CD14-positive monocyte (primary cell): ENCODE results near the gene TNIK. TPM values are rescaled to one million over a fixed set of nuclear protein-coding genes. Genes with fewer than 3 reads are reported as not detected.

ENCODE experiments used
- DNase-seq, 3 donors: peaks; one replicate each; pipeline ENCODE4 v3.0.0-alpha.2; 2011 to 2022
- H2AFZ ChIP-seq: 2 replicates; pipeline ENCODE4 v1.6.0; 2012; ENCODE audit warnings: mild to moderate bottlenecking, low read depth, low read length, inconsistent platforms; ENCODE audit not compliant: insufficient read depth, poor library complexity, severe bottlenecking
- H3K27ac ChIP-seq, 2 donors: 1 replicate in 1 of 2; 2 replicates in 1 of 2; pipeline ENCODE4 v1.5.1; 2012 to 2013; ENCODE audit warnings: low read length in 2 of 2, control low read depth in 1 of 2, inconsistent platforms in 1 of 2, low read depth in 1 of 2, mild to moderate bottlenecking in 1 of 2
- H3K27me3 ChIP-seq, 2 donors: one replicate each; pipeline versions ENCODE4 v1.6.0 to v1.6.1; 2011 to 2013; ENCODE audit warnings: low read length in 2 of 2; ENCODE audit not compliant: control insufficient read depth in 2 of 2, insufficient read depth in 2 of 2
- H3K36me3 ChIP-seq, 2 donors: replicated peaks in 1 of 2; 1 replicate in 1 of 2; 2 replicates in 1 of 2; pipeline versions ENCODE4 v1.5.1 to v1.6.1; 2012 to 2013; ENCODE audit warnings: low read length in 2 of 2, control low read depth in 1 of 2, inconsistent platforms in 1 of 2, mild to moderate bottlenecking in 1 of 2; ENCODE audit not compliant: insufficient read depth in 2 of 2, control insufficient read depth in 1 of 2
- H3K4me1 ChIP-seq, 2 donors: 1 replicate in 1 of 2; 2 replicates in 1 of 2; pipeline versions ENCODE4 v1.5.1 to v1.6.1; 2012 to 2013; ENCODE audit warnings: low read length in 2 of 2, control low read depth in 1 of 2, inconsistent platforms in 1 of 2, mild to moderate bottlenecking in 1 of 2, moderate library complexity in 1 of 2; ENCODE audit not compliant: insufficient read depth in 2 of 2, control insufficient read depth in 1 of 2
- H3K4me2 ChIP-seq: replicated peaks from 2 replicates; pipeline ENCODE3; 2012; ENCODE audit warnings: low read length, moderate library complexity, mild to moderate bottlenecking; ENCODE audit not compliant: poor library complexity, severe bottlenecking; ENCODE audit errors: extremely low read depth
- H3K4me3 ChIP-seq, 3 experiments: fragments of 200-600 bp in 1 of 3; sonication (generic) in 1 of 3; replicated peaks in 1 of 3; 1 replicate in 2 of 3; 2 replicates in 1 of 3; pipeline ENCODE4 v1.5.1; 2011 to 2013; ENCODE audit warnings: low read length in 3 of 3, mild to moderate bottlenecking in 3 of 3, control low read depth in 2 of 3, low read depth in 2 of 3, inconsistent platforms in 1 of 3, moderate library complexity in 1 of 3
- H3K79me2 ChIP-seq: 2 replicates; pipeline ENCODE4 v1.6.0; 2012; ENCODE audit warnings: mild to moderate bottlenecking, control low read depth, inconsistent platforms, low read length, moderate library complexity; ENCODE audit not compliant: insufficient read depth
- H3K9ac ChIP-seq: 2 replicates; pipeline ENCODE4 v1.6.0; 2017; ENCODE audit warnings: low read length, mild to moderate bottlenecking; ENCODE audit not compliant: insufficient read depth, poor library complexity, severe bottlenecking
- H3K9me3 ChIP-seq, 2 donors: replicated peaks in 1 of 2; 1 replicate in 1 of 2; 2 replicates in 1 of 2; pipeline versions ENCODE4 v1.5.1 to v1.6.1; 2012 to 2013; ENCODE audit warnings: low read length in 2 of 2, control low read depth in 1 of 2; ENCODE audit not compliant: control insufficient read depth in 1 of 2, insufficient read depth in 1 of 2
- H4K20me1 ChIP-seq: 2 replicates; pipeline ENCODE4 v1.6.0; 2012; ENCODE audit warnings: mild to moderate bottlenecking, low read length, control low read depth, moderate library complexity; ENCODE audit not compliant: insufficient read depth
- H3K27ac Mint-ChIP-seq, 7 donors: one replicate each; pipeline ENCODE4 v1.8.0; 2020; ENCODE audit warnings: mild to moderate bottlenecking in 7 of 7, mixed read lengths in 7 of 7, moderate library complexity in 6 of 7, inconsistent platforms in 2 of 7
- H3K27me3 Mint-ChIP-seq, 3 donors: one replicate each; pipeline ENCODE4 v1.8.0; 2021 to 2022; ENCODE audit warnings: low read depth in 3 of 3, mild to moderate bottlenecking in 3 of 3, mixed read lengths in 3 of 3, moderate library complexity in 3 of 3, inconsistent platforms in 1 of 3
- H3K36me3 Mint-ChIP-seq, 2 donors: one replicate each; pipeline ENCODE4 v1.8.0; 2020; ENCODE audit warnings: mixed read lengths in 2 of 2, inconsistent platforms in 1 of 2, mild to moderate bottlenecking in 1 of 2
- H3K4me1 Mint-ChIP-seq: one replicate; pipeline ENCODE4 v1.8.0; 2020; ENCODE audit warnings: mild to moderate bottlenecking, mixed read lengths
- H3K4me3 Mint-ChIP-seq, 2 donors: one replicate each; pipeline ENCODE4 v1.8.0; 2020; ENCODE audit warnings: mild to moderate bottlenecking in 2 of 2, mixed read lengths in 2 of 2, moderate library complexity in 1 of 2
- H3K9me3 Mint-ChIP-seq, 7 donors: one replicate each; pipeline ENCODE4 v1.8.0; 2020 to 2022; ENCODE audit warnings: mixed read lengths in 7 of 7, mild to moderate bottlenecking in 6 of 7, moderate library complexity in 6 of 7, inconsistent platforms in 2 of 7
- WGBS: methylation state at CpG from one replicate; pipeline ENCODE4 v1.1.5; 2013; ENCODE audit warnings: missing lambda C conversion rate; ENCODE audit not compliant: insufficient coverage; 5-methylcytosine and 5-hydroxymethylcytosine counted together
- intact Hi-C, 2 donors: fragments of 100-400 bp; cut with micrococcal nuclease; formaldehyde crosslinking; loops; one replicate each; pipeline versions ENCODE4 v1.15.0 to v1.15.1; 2023
- polyA plus RNA-seq, 3 donors: library from polyadenylated mRNA; depleted of rRNA in 1 of 3; unstranded in 2 of 3; stranded (reverse) in 1 of 3; fragments of 300-500 nt in 2 of 3; fragments of >200 nt in 1 of 3; fragmentation: Illumina TruSeq in 2 of 3; gene quantifications; 1 replicate in 2 of 3; 2 replicates in 1 of 3; pipeline ENCODE4 v1.2.3, GENCODE V29; 2012 to 2021
- TF ChIP-seq, protein P1 (sequence below): fragments of 200-600 bp; IDR thresholded peaks from one replicate; pipeline ENCODE4 v1.8.0; 2022; ENCODE audit warnings: antibody characterized with exemption, mild to moderate bottlenecking

Gene TNIK
- polyA plus RNA-seq, 3 donors, result 0.36 to 1.8 (median 0.75) TPM

DNA sequence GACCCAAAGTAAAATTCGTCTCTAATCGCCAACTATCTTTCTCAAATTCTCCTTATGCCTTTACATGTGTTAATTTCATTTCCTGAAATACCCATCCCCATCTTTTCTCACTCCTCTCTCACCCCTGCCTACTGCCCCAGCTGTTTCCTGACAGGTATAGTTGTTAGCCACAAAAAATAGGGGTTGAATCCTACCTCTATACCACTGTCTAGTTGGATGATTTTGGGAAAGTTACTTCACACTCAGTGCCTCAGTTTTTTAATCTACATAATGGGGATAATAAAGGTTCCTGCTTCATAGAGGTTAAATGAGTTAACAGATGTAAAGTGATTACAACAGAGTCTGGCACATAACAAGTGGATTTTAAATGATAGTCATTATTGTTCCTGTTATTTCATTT, 189.7 kb downstream of the TNIK start:
- Histone ChIP-seq H3K9ac (no peak overlapping the region), H3K4me1 (no peaks in the 10 kb centered on the region), H2AFZ (no peak overlapping the region), H3K4me2 (no peak overlapping the region), H3K9me3 (no peaks in the 10 kb centered on the region), H3K4me3 (no peak overlapping the region), H3K27ac (no peak overlapping the region), H3K36me3 (no peaks in the 10 kb centered on the region), H3K79me2 (no peaks in the 10 kb centered on the region), H4K20me1 (no peaks in the 10 kb centered on the region), H3K27me3 (no peaks in the 10 kb centered on the region)
- H3K4me3 Mint-ChIP-seq, result no peak overlapping the region
- TF ChIP-seq, protein P1, sequence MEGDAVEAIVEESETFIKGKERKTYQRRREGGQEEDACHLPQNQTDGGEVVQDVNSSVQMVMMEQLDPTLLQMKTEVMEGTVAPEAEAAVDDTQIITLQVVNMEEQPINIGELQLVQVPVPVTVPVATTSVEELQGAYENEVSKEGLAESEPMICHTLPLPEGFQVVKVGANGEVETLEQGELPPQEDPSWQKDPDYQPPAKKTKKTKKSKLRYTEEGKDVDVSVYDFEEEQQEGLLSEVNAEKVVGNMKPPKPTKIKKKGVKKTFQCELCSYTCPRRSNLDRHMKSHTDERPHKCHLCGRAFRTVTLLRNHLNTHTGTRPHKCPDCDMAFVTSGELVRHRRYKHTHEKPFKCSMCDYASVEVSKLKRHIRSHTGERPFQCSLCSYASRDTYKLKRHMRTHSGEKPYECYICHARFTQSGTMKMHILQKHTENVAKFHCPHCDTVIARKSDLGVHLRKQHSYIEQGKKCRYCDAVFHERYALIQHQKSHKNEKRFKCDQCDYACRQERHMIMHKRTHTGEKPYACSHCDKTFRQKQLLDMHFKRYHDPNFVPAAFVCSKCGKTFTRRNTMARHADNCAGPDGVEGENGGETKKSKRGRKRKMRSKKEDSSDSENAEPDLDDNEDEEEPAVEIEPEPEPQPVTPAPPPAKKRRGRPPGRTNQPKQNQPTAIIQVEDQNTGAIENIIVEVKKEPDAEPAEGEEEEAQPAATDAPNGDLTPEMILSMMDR, result no peak
- H3K4me1 Mint-ChIP-seq, result peaks cover 12% of the 10 kb centered on the region
- intact Hi-C loops, result no loop called here
- peaks cover 0 to 5% (median 0%) of the 10 kb centered on the region in 3 donors for H3K27me3 Mint-ChIP-seq
- H3K9me3 Mint-ChIP-seq, result no peaks in the 10 kb centered on the region
- H3K36me3 Mint-ChIP-seq, result no peaks in the 10 kb centered on the region
- no peak for DNase-seq
- peak overlapping the region in 1 of 7 donors; percentile 8 for H3K27ac Mint-ChIP-seq
- WGBS, result 84% methylated on average over 2 of the region's 2 CpGs

DNA sequence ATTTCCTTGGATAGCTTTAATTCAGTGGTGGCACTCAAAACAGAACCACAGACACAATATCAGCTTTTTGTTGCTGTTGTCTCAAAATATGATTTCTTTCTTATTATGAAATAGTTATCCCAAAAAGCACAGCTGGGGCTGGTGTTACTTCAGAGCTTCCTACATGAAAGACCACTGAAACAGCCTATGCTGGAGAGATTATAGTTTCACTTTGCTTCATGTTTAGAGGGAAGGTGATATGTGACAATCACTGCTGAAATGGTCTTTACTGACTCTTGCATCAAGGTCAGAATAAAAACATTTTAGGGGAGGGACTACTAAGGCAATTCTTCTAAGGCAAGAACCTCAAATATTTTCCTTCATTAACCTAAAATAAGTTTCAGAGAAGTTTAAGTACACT, 190.7 kb downstream of the TNIK start:
- no peak overlapping the region for H3K4me3 ChIP-seq

More for the DNA sequence above, 190.7 kb downstream of the TNIK start:
- no peak overlapping the region for H3K4me2 ChIP-seq
- Mint-ChIP-seq H3K27me3 (peaks cover 0 to 1% (median 0%) of the 10 kb centered on the region in 3 donors), H3K4me3 (no peak overlapping the region), H3K4me1 (peaks cover 12% of the 10 kb centered on the region), H3K27ac (no peak overlapping the region), H3K36me3 (no peaks in the 10 kb centered on the region), H3K9me3 (no peaks in the 10 kb centered on the region)
- no peaks in the 10 kb centered on the region for H3K36me3 ChIP-seq
- no peaks in the 10 kb centered on the region for H3K79me2 ChIP-seq
- H3K9me3 ChIP-seq, result no peaks in the 10 kb centered on the region
- intact Hi-C loops, result no loop called here
- H3K4me1 ChIP-seq, result no peaks in the 10 kb centered on the region
- no peak overlapping the region for H2AFZ ChIP-seq
- no peak overlapping the region for H3K9ac ChIP-seq
- no peaks in the 10 kb centered on the region for H3K27me3 ChIP-seq
- no peak for DNase-seq
- TF ChIP-seq, protein P1, result no peak
- H3K27ac ChIP-seq, result no peak overlapping the region
- no peaks in the 10 kb centered on the region for H4K20me1 ChIP-seq
